ENCODE results near the gene ATM.

Gene ATM

DNA sequence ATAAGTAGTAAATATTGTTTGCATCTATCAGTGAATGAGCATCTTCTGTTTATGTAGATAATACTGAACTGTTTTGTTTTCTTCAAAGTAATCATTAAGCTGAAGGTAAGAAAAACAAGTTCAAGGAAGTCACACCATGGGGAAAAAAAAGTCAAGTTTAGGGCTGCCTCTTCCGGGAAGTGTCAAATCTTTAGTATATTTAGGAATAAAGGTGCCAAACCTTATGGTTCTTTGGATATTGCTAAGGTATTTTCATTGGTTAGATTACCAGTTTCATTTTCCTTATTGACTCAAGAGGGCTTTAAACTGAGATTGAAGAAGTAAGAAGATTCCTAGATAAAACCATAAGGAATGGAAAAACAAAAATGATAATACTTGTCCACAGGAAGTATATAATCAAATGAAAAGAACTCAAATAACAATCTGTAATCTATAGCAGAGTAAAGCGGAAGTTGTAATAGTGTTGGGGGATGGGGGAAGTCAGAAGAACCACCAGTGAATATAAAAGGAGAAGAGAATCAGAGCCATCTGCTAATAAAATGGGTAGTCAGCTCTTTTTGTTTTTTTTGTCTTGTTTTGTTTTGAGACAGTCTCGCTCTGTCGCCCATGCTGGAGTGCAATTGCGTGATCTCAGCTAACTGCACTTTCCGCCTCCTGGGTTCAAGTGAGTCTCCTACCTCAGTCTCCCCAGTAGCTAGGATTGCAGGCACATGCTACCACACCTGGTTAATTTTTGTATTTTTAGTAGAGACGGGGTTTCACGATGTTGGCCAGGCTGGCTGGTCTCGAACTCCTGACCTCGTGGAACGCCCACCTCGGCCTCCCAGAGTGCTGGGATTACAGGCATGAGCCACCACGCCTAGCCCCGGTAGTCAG, 2.3 kb downstream of the ATM start:
- H3K4me2 ChIP-seq (ENCODE audit: low read depth, low read length, poor library complexity, severe bottlenecking): peak overlapping the region; percentile 93
- peak overlapping the region; percentile 86 for H3K9ac ChIP-seq (ENCODE audit: low read depth, low read length, poor library complexity, severe bottlenecking)
- no peak overlapping the region for H2AFZ ChIP-seq (ENCODE audit: low read length)
- H3K79me2 ChIP-seq (ENCODE audit: insufficient read depth, low read length): peaks cover 58% of the 10 kb centered on the region
- TF ChIP-seq CTCF (conservative IDR thresholded peaks at IDR 0.05; ENCODE audit: low read length) (no peak), EZH2phosphoT487 (IDR thresholded peaks at IDR 0.05; ENCODE audit: borderline replicate concordance) (no peak)
- peaks cover 41% of the 10 kb centered on the region for H4K20me1 ChIP-seq (ENCODE audit: insufficient read depth, low read length, poor library complexity, severe bottlenecking)
- H3K4me1 ChIP-seq (ENCODE audit: insufficient read depth, low read length, poor library complexity, severe bottlenecking): peaks cover 38% of the 10 kb centered on the region
- H3F3A ChIP-seq (ENCODE audit: low read depth): no peaks in the 10 kb centered on the region
- no peaks in the 10 kb centered on the region for H3K9me3 ChIP-seq (ENCODE audit: insufficient read depth, low read depth, low read length)
- H3K36me3 ChIP-seq (ENCODE audit: insufficient read depth, low read length): peaks cover 12% of the 10 kb centered on the region; the same call in 1 of the 2 replicates
- H3K27me3 ChIP-seq (ENCODE audit: insufficient read depth, low read length, poor library complexity, severe bottlenecking): no peaks in the 10 kb centered on the region
- H3K4me3 ChIP-seq (ENCODE audit: low read length, poor library complexity, severe bottlenecking): peak overlapping the region; percentile 96
- no peaks in the 10 kb centered on the region for H3K9me2 ChIP-seq (replicated peaks; ENCODE audit: low read depth, low read length)

- no peak for TF ChIP-seq EZH2phosphoT487 (IDR thresholded peaks at IDR 0.05; ENCODE audit: borderline replicate concordance)
- TF ChIP-seq CTCF (conservative IDR thresholded peaks at IDR 0.05; ENCODE audit: low read length): no peak
- Histone ChIP-seq H3K36me3 (ENCODE audit: insufficient read depth, low read length) (peaks cover 21% of the 10 kb centered on the region; the same call in 1 of the 2 replicates), H3K9me3 (ENCODE audit: insufficient read depth, low read depth, low read length) (no peaks in the 10 kb centered on the region), H3K9me2 (replicated peaks; ENCODE audit: low read depth, low read length) (no peaks in the 10 kb centered on the region), H2AFZ (ENCODE audit: low read length) (no peak overlapping the region), H4K20me1 (ENCODE audit: insufficient read depth, low read length, poor library complexity, severe bottlenecking) (peaks cover 32% of the 10 kb centered on the region), H3K4me3 (ENCODE audit: low read length, poor library complexity, severe bottlenecking) (peak overlapping the region; percentile 16), H3K9ac (ENCODE audit: low read depth, low read length, poor library complexity, severe bottlenecking) (no peak overlapping the region), H3K4me2 (ENCODE audit: low read depth, low read length, poor library complexity, severe bottlenecking) (peak overlapping the region; percentile 93), H3K79me2 (ENCODE audit: insufficient read depth, low read length) (peaks cover 49% of the 10 kb centered on the region), H3K27me3 (ENCODE audit: insufficient read depth, low read length, poor library complexity, severe bottlenecking) (no peaks in the 10 kb centered on the region), H3K4me1 (ENCODE audit: insufficient read depth, low read length, poor library complexity, severe bottlenecking) (peaks cover 31% of the 10 kb centered on the region), H3F3A (ENCODE audit: low read depth) (no peaks in the 10 kb centered on the region)
Measured at GRCh38 chr11:108226036-108226435, 3.2 kb downstream of the ATM start.

DNA sequence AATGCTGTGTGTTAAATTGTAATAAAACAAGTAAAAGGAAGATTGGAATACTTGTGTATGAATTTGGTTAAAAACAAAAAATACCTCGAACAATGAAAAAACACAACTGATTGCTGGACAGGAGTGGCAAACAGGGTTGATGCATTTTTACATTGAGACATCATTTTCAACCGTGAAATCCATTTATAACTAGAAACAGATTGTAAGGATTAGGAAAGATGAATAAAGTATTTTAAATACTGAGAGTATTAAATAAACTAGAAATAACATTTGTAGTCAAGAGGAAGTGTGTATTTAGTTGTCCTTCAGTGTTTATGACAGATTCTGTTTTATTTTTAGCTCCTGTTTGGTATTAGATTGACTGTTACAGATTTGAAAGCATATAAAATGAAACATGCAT, 5.4 kb downstream of the ATM start:
- Histone ChIP-seq H3K36me3 (ENCODE audit: insufficient read depth, low read length) (peaks cover 21% of the 10 kb centered on the region; the same call in 1 of the 2 replicates), H2AFZ (ENCODE audit: low read length) (no peak overlapping the region), H3K4me3 (ENCODE audit: low read length, poor library complexity, severe bottlenecking) (no peak overlapping the region), H3K9me2 (replicated peaks; ENCODE audit: low read depth, low read length) (no peaks in the 10 kb centered on the region), H3F3A (ENCODE audit: low read depth) (no peaks in the 10 kb centered on the region), H3K9me3 (ENCODE audit: insufficient read depth, low read depth, low read length) (no peaks in the 10 kb centered on the region), H3K4me2 (ENCODE audit: low read depth, low read length, poor library complexity, severe bottlenecking) (peak overlapping the region; percentile 23), H3K27me3 (ENCODE audit: insufficient read depth, low read length, poor library complexity, severe bottlenecking) (no peaks in the 10 kb centered on the region), H4K20me1 (ENCODE audit: insufficient read depth, low read length, poor library complexity, severe bottlenecking) (peaks cover 25% of the 10 kb centered on the region), H3K79me2 (ENCODE audit: insufficient read depth, low read length) (peaks cover 35% of the 10 kb centered on the region), H3K9ac (ENCODE audit: low read depth, low read length, poor library complexity, severe bottlenecking) (no peak overlapping the region), H3K4me1 (ENCODE audit: insufficient read depth, low read length, poor library complexity, severe bottlenecking) (peaks cover 31% of the 10 kb centered on the region)
- TF ChIP-seq CTCF (conservative IDR thresholded peaks at IDR 0.05; ENCODE audit: low read length) (no peak), EZH2phosphoT487 (IDR thresholded peaks at IDR 0.05; ENCODE audit: borderline replicate concordance) (no peak)

All from Loucy (cell line).